Effector memory CD4-positive, alpha-beta T cell (primary cell): Measurements from ENCODE around the gene EFHC1.
"Not testable (repeated sequence)": the region's sequence is repeated elsewhere in the genome, so short reads cannot be mapped to it uniquely, and the experiment has no call there.

Experiments used
- DNase-seq, 3 donors: peaks; one replicate each; pipeline ENCODE4 v3.0.0-alpha.2; 2020
- H3K27ac ChIP-seq: 2 replicates; pipeline ENCODE4 v1.7.0; 2013; ENCODE audit warnings: mild to moderate bottlenecking, low read length, moderate library complexity; ENCODE audit not compliant: insufficient read depth, poor library complexity, severe bottlenecking
- H3K27me3 ChIP-seq: replicated peaks from 2 replicates; pipeline ENCODE4 v1.7.0; 2013; ENCODE audit warnings: mild to moderate bottlenecking, low read length; ENCODE audit not compliant: insufficient read depth, control insufficient read depth, poor library complexity, severe bottlenecking
- H3K36me3 ChIP-seq: 2 replicates; pipeline ENCODE4 v1.7.0; 2013; ENCODE audit warnings: mild to moderate bottlenecking, low read length, moderate library complexity; ENCODE audit not compliant: control insufficient read depth, insufficient read depth
- H3K4me1 ChIP-seq: 2 replicates; pipeline ENCODE4 v1.7.0; 2013; ENCODE audit warnings: low read length, mild to moderate bottlenecking; ENCODE audit not compliant: control insufficient read depth, insufficient read depth, poor library complexity, severe bottlenecking
- H3K4me3 ChIP-seq: 2 replicates; pipeline ENCODE4 v1.7.0; 2013; ENCODE audit warnings: low read length, low read depth, mild to moderate bottlenecking; ENCODE audit not compliant: insufficient read depth, poor library complexity, severe bottlenecking
- H3K9me3 ChIP-seq: 2 replicates; pipeline ENCODE4 v1.7.0; 2013; ENCODE audit warnings: mild to moderate bottlenecking, low read length, moderate library complexity; ENCODE audit not compliant: control insufficient read depth

EFHC1 gene

DNA sequence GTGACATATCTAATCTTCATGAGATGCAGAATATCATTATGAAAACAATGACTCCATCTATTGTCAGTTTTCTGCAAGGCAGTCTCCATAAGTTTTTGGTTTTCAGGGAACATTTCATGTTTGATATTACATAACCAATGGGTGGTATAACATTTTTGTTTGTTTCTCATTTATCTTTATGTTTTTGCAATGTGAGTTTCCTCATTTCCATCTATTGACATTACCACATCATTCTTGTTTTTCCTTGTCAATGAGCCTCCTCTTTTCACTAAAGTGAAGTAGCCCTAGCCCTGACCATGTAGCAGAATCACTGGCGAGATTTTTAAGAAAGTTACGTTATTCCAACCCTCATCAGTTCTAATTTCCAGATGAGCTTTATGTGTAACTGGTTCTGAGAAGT, 4.4 kb downstream of the EFHC1 start:
- Histone ChIP-seq H3K9me3 (no peaks in the 10 kb centered on the region), H3K27me3 (no peaks in the 10 kb centered on the region), H3K4me3 (no peak overlapping the region), H3K27ac (no peak overlapping the region), H3K4me1 (peaks cover 9% of the 10 kb centered on the region), H3K36me3 (no peaks in the 10 kb centered on the region)
- no peak for DNase-seq

- Histone ChIP-seq H3K4me1 (no peaks in the 10 kb centered on the region), H3K36me3 (no peaks in the 10 kb centered on the region), H3K4me3 (no peak overlapping the region), H3K9me3 (no peaks in the 10 kb centered on the region), H3K27me3 (no peaks in the 10 kb centered on the region), H3K27ac (no peak overlapping the region)
- no peak for DNase-seq
Measured at GRCh38 chr6:52426667-52427066, 6.5 kb downstream of the EFHC1 start.

DNA sequence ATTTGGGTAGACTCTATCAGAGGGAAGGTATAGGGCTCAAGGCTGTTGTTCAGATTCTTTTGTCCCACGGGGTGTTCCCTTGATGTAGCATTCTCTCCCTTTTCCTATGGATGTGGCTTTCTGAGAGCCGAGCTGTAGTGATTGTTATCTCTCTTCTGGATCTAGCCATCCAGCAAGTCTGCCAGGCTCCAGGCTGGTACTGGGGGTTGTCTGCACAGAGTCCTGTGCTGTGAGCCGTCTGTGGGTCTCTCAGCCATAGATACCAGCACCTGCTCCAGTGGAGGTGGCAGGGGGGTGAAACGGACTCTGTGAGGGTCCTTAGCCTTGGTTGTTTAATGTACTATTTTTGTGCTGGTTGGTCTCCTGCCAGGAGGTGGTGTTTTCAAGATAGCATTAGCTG, 13.2 kb downstream of the EFHC1 start:
- not testable (repeated sequence) for DNase-seq, H3K9me3 ChIP-seq, H3K27ac ChIP-seq, H3K36me3 ChIP-seq, H3K4me3 ChIP-seq, H3K27me3 ChIP-seq, H3K4me1 ChIP-seq

DNA sequence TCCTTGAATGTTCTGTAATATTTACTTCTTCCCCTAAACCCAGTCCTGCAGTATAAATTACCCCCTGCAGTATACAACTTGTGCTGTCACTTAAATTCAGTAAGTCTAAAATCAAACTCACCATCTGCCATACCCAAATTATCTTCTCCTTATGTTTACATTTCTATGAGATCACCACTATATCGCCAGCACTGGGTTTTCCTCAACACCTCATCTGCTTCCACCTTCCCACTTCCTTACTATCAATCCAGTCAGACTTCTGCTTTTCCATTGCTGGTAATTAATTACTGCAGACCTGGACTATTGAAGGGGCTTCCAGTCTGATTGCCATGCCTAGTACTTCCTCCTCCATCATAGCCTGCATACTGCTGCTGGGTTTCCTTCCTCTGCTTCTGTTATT, 15.2 kb downstream of the EFHC1 start:
- no peaks in the 10 kb centered on the region for H3K27me3 ChIP-seq
- H3K27ac ChIP-seq, result no peak overlapping the region

DNA sequence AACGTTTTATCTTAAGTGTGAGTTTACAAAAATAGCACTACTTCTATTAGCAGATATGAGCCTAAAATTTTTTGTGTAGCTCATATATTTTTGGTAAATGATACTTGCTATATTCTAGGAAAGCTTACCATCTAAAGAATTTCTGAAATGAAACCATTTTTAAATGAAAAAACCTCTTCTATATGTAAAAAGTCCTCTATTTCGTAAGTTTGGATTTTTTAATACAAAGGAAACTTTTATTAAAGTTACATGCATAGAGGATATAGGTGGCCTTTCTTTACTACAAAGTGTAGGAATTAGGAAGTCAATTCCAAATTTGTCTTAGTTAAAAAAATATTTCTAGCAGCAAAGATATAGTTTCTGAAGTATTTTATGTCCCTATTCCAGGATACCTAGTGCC, 18.8 kb downstream of the EFHC1 start:
- no peaks in the 10 kb centered on the region for H3K4me1 ChIP-seq
- DNase-seq, result no peak
- H3K9me3 ChIP-seq, result no peaks in the 10 kb centered on the region
- no peaks in the 10 kb centered on the region for H3K27me3 ChIP-seq
- no peak overlapping the region for H3K4me3 ChIP-seq
- no peak overlapping the region for H3K27ac ChIP-seq
- no peaks in the 10 kb centered on the region for H3K36me3 ChIP-seq

More for the DNA sequence above, 15.2 kb downstream of the EFHC1 start:
- Histone ChIP-seq H3K4me1 (no peaks in the 10 kb centered on the region), H3K9me3 (no peaks in the 10 kb centered on the region), H3K4me3 (no peak overlapping the region), H3K36me3 (no peaks in the 10 kb centered on the region)
- no peak for DNase-seq

GRCh38 chr6:52454556-52454955, 34.4 kb downstream of the EFHC1 start:
- Histone ChIP-seq H3K4me1 (no peaks in the 10 kb centered on the region), H3K27ac (no peak overlapping the region), H3K9me3 (no peaks in the 10 kb centered on the region), H3K4me3 (no peak overlapping the region), H3K36me3 (no peaks in the 10 kb centered on the region), H3K27me3 (no peaks in the 10 kb centered on the region)
- no peak for DNase-seq

DNA sequence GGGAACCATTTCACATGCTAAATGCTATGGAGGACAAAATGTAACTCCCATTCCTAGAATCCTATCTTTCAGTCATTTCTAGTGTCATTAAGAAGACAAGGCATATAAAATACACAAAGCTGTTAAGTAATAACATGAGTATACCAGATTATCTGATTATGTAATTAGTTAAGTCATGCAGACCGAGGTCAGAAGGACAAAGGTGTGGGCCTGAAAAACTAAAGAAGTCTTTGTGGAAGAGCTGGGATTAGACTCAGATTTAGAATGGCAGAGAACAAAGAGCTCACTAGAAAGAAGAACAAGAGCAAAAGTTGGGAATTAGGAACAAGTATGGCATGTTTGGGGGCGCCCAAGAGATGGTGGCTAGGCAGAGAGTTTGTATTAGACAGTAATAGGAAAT, 37.0 kb downstream of the EFHC1 start:
- no peaks in the 10 kb centered on the region for H3K27me3 ChIP-seq
- no peaks in the 10 kb centered on the region for H3K4me1 ChIP-seq
- no peaks in the 10 kb centered on the region for H3K9me3 ChIP-seq
- no peak for DNase-seq
- no peak overlapping the region for H3K27ac ChIP-seq
- no peak overlapping the region for H3K4me3 ChIP-seq
- no peaks in the 10 kb centered on the region for H3K36me3 ChIP-seq

DNA sequence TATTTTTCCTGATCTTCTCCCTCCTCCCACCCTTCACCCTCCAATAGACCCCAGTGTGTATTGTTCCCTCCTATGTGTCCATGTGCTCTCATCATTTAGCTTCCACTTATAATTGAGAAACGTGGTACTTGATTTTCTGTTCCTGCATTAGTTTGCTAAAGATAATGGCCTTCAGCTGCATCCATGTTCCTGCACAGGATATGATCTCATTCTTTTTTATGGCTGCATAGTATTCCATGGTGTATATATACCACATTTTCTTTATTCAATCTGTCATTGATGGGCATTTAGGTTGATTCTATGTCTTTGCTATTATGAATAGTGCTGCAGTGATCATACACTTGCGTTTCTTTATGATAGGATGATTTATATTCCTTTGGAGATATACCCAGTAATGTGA, 41.1 kb downstream of the EFHC1 start:
- H3K9me3 ChIP-seq, DNase-seq, H3K4me3 ChIP-seq, H3K27ac ChIP-seq, H3K4me1 ChIP-seq, H3K36me3 ChIP-seq, H3K27me3 ChIP-seq: not testable (repeated sequence)

- DNase-seq, result no peak
- no peaks in the 10 kb centered on the region for H3K9me3 ChIP-seq
- no peaks in the 10 kb centered on the region for H3K36me3 ChIP-seq
- H3K27ac ChIP-seq, result no peak overlapping the region
- H3K27me3 ChIP-seq, result no peaks in the 10 kb centered on the region
- H3K4me3 ChIP-seq, result no peak overlapping the region
- no peaks in the 10 kb centered on the region for H3K4me1 ChIP-seq
Measured at GRCh38 chr6:52474173-52474572, 54.0 kb downstream of the EFHC1 start.

- Histone ChIP-seq H3K36me3 (no peaks in the 10 kb centered on the region), H3K9me3 (no peaks in the 10 kb centered on the region), H3K4me3 (no peak overlapping the region), H3K4me1 (no peaks in the 10 kb centered on the region), H3K27ac (no peak overlapping the region), H3K27me3 (no peaks in the 10 kb centered on the region)
- DNase-seq, result no peak
Measured at GRCh38 chr6:52475307-52475706, 55.2 kb downstream of the EFHC1 start.
